ENCODE data around the gene POLR2E. TPM values are rescaled to one million over a fixed set of nuclear protein-coding genes. Genes with fewer than 3 reads are reported as not detected.
"Not testable (repeated sequence)": the region's sequence is repeated elsewhere in the genome, so short reads cannot be mapped to it uniquely, and the experiment has no call there.

The POLR2E gene
- total RNA-seq, 1 donor from 2014 or later = 181 TPM

GRCh38 chr19:1129535-1129934, 34.4 kb upstream of the POLR2E start:
- H3K4me1 Mint-ChIP-seq (ENCODE audit: unreplicated experiment) = no peaks in the 10 kb centered on the region
- no peak overlapping the region for H3K4me3 Mint-ChIP-seq
- no peaks in the 10 kb centered on the region for H3K9me3 Mint-ChIP-seq
- no peaks in the 10 kb centered on the region for H3K27me3 Mint-ChIP-seq
- no peak for DNase-seq (ENCODE audit: extremely low spot score, unreplicated experiment)
- H3K27ac Mint-ChIP-seq = no peak overlapping the region
- TF ChIP-seq CTCF (conservative IDR thresholded peaks at IDR 0.05) = no peak
- no peaks in the 10 kb centered on the region for H3K36me3 Mint-ChIP-seq

GRCh38 chr19:1129084-1129483, 33.9 kb upstream of the POLR2E start:
- not testable (repeated sequence) for H3K27me3 Mint-ChIP-seq; DNase-seq (ENCODE audit: extremely low spot score, unreplicated experiment); H3K4me1 Mint-ChIP-seq (ENCODE audit: unreplicated experiment); H3K9me3 Mint-ChIP-seq; H3K36me3 Mint-ChIP-seq; H3K27ac Mint-ChIP-seq; H3K4me3 Mint-ChIP-seq

GRCh38 chr19:1128106-1128505, 32.9 kb upstream of the POLR2E start:
- Mint-ChIP-seq H3K4me3 (no peak overlapping the region), H3K36me3 (no peaks in the 10 kb centered on the region), H3K27ac (no peak overlapping the region), H3K27me3 (no peaks in the 10 kb centered on the region), H3K9me3 (no peaks in the 10 kb centered on the region), H3K4me1 (ENCODE audit: unreplicated experiment) (no peaks in the 10 kb centered on the region)
- DNase-seq (ENCODE audit: extremely low spot score, unreplicated experiment) = no peak
- no peak for TF ChIP-seq CTCF (conservative IDR thresholded peaks at IDR 0.05)

- H3K36me3 Mint-ChIP-seq = no peaks in the 10 kb centered on the region
- no peak overlapping the region for H3K27ac Mint-ChIP-seq
- TF ChIP-seq CTCF (conservative IDR thresholded peaks at IDR 0.05) = no peak
These were observed 32.0 kb upstream of the POLR2E start for GRCh38 chr19:1126984-1127760.

GRCh38 chr19:1125601-1126467, 30.7 kb upstream of the POLR2E start:
- TF ChIP-seq CTCF (conservative IDR thresholded peaks at IDR 0.05) = no peak
- Mint-ChIP-seq H3K36me3 (peaks cover 4% of the 10 kb centered on the region), H3K27ac (no peak overlapping the region)

More at GRCh38 chr19:1126984-1127760, 32.0 kb upstream of the POLR2E start:
- Mint-ChIP-seq H3K27me3 (no peaks in the 10 kb centered on the region), H3K4me1 (ENCODE audit: unreplicated experiment) (no peaks in the 10 kb centered on the region), H3K9me3 (no peaks in the 10 kb centered on the region), H3K4me3 (no peak overlapping the region)
- DNase-seq (ENCODE audit: extremely low spot score, unreplicated experiment) = no peak

More at GRCh38 chr19:1125601-1126467, 30.7 kb upstream of the POLR2E start:
- no peak overlapping the region for H3K4me3 Mint-ChIP-seq
- no peaks in the 10 kb centered on the region for H3K9me3 Mint-ChIP-seq
- H3K27me3 Mint-ChIP-seq = no peaks in the 10 kb centered on the region
- no peaks in the 10 kb centered on the region for H3K4me1 Mint-ChIP-seq (ENCODE audit: unreplicated experiment)
- DNase-seq (ENCODE audit: extremely low spot score, unreplicated experiment) = no peak

Measured in type B pancreatic cell (in vitro differentiated cells).